Right lobe of liver (tissue), 4 donors: Measurements from ENCODE around the gene TFF1.

Experiments used
- POLR2A ChIP-seq: fragments of 450-650 bp; IDR thresholded peaks from one replicate; pipeline ENCODE4 v1.6.1; 2017; ENCODE audit warnings: antibody characterized with exemption, mild to moderate bottlenecking
- TF ChIP-seq, protein P1 (sequence below), 4 donors: fragments of 200-600 bp in 3 of 4; fragments of 450-650 bp in 1 of 4; IDR thresholded peaks; one replicate each; pipeline versions ENCODE4 v1.5.1 to v1.8.0; 2016 to 2022; ENCODE audit warnings: antibody characterized with exemption in 4 of 4, mild to moderate bottlenecking in 2 of 4
- donor health status: DM: no; HTN: no; CAD: no.
- donor health status: DM: no; HTN: no; CAD: no.
- donor health status: DM: no; HTN: yes; CAD: no.

DNA sequence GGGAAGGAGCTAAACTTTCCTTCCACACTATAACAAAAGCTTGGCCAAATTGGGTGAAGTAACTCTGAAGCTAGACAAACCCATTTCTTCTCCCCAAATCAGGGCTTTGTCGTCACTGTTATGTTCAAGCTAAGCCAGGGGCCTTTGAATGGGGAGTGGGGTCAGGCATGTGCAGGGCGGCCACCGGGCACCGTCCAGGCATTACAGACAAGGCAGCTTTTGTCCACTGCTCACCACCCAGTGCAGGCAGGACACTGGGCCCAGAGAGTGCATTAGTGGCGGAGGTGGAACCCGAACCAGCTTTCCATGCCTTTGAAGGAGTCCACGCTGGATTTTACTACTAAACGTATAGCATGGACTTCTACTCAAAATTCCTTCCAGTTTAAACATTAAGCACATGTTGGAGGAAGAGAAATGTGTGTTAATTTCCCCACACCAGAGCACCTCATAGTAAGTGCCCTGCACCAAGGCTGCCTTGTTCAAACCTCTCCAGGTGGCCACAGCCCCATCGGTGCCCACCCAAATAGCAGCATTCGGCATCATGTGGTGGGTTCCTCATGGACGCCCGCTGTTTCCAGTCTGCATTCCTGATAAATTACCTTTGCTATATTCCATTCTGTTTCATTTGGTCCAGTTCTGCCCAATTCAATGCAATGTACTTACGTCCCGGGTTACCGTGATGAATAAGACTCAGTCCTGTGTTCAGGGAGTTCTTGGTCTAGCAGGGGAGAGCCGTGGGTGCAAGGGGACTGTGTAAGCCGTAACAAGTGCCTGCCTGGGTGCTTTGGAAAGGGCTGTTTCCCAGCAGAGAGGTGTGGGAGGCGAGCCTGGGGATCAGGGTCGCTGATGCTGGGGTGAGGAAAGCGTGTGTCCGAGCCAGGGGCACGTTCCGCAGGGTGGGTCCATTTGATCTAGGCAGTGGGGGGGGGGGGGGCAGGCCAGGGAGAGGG lies 39.0 kb upstream of the TFF1 start:
- TF ChIP-seq, protein P1, sequence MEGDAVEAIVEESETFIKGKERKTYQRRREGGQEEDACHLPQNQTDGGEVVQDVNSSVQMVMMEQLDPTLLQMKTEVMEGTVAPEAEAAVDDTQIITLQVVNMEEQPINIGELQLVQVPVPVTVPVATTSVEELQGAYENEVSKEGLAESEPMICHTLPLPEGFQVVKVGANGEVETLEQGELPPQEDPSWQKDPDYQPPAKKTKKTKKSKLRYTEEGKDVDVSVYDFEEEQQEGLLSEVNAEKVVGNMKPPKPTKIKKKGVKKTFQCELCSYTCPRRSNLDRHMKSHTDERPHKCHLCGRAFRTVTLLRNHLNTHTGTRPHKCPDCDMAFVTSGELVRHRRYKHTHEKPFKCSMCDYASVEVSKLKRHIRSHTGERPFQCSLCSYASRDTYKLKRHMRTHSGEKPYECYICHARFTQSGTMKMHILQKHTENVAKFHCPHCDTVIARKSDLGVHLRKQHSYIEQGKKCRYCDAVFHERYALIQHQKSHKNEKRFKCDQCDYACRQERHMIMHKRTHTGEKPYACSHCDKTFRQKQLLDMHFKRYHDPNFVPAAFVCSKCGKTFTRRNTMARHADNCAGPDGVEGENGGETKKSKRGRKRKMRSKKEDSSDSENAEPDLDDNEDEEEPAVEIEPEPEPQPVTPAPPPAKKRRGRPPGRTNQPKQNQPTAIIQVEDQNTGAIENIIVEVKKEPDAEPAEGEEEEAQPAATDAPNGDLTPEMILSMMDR (IDR thresholded peaks at IDR 0.05), result no peak
- TF ChIP-seq POLR2A, result no peak
